Endothelial cell of umbilical vein (primary cell): ENCODE results near the gene CCNG2. TPM values are rescaled to one million over a fixed set of nuclear protein-coding genes. Genes with fewer than 3 reads are reported as not detected.

ENCODE experiments used
- BruUV-seq: library from RNA; stranded (reverse); fragments of 400-500 nt; replicated peaks from 2 replicates; lab custom pipeline; 2021; lab: Mats Ljungman, UMichigan
- CTCF ChIA-PET: fragments of 300-600, 350-600 bp; sonication (Branson Sonifier 250); formaldehyde crosslinking; loops from one replicate; lab custom pipeline; 2021; ENCODE audit warnings: antibody characterized with exemption, inconsistent platforms; lab: Charles Lee
- POLR2A ChIA-PET: fragments of 300-600, 350-600 bp; sonication (Branson Sonifier 250); formaldehyde crosslinking; loops from one replicate; lab custom pipeline; 2021; ENCODE audit warnings: antibody characterized with exemption, inconsistent platforms; lab: Charles Lee
- DNase-seq: peaks from one replicate; pipeline ENCODE4 v3.0.0-alpha.2; 2011; ENCODE audit warnings: low read depth, low spot score
- FAIRE-seq: peaks from 2 replicates; lab custom pipeline; 2011; peaks lifted over from hg19 to GRCh38; lab: Jason Lieb, UNC
- H2AFZ ChIP-seq: 2 replicates; pipeline ENCODE4 v1.6.0; 2012; ENCODE audit warnings: low read depth, low read length, control low read depth, inconsistent platforms
- H3K27ac ChIP-seq: 2 replicates; pipeline ENCODE4 v1.5.1; 2011; ENCODE audit warnings: low read depth, mild to moderate bottlenecking, control low read depth, low read length, moderate library complexity; ENCODE audit not compliant: insufficient read depth
- H3K27me3 ChIP-seq, 2 experiments: 2 replicates each; pipeline versions ENCODE4 v1.6.0 to v1.6.1; 2011; ENCODE audit warnings: low read length in 2 of 2, mixed read lengths in 1 of 2; ENCODE audit not compliant: control insufficient read depth in 2 of 2, insufficient read depth in 2 of 2
- H3K36me3 ChIP-seq, 2 experiments: 2 replicates in 1 of 2; 3 replicates in 1 of 2; pipeline ENCODE4 v1.5.1; 2011; ENCODE audit warnings: low read length in 2 of 2, mild to moderate bottlenecking in 1 of 2, moderate library complexity in 1 of 2; ENCODE audit not compliant: control insufficient read depth in 2 of 2, insufficient read depth in 2 of 2; ENCODE audit errors: extremely low read depth in 1 of 2
- H3K4me1 ChIP-seq: 3 replicates; pipeline ENCODE4 v1.5.1; 2011; ENCODE audit warnings: mild to moderate bottlenecking, low read length; ENCODE audit not compliant: control insufficient read depth, insufficient read depth; ENCODE audit errors: extremely low read depth
- H3K4me2 ChIP-seq: 2 replicates; pipeline ENCODE4 v1.6.1; 2011; ENCODE audit warnings: low read length, control low read depth, mixed read lengths; ENCODE audit not compliant: insufficient read depth
- H3K4me3 ChIP-seq, 3 experiments: fragments of 200-600 bp in 1 of 3; sonication (generic), shearing (Covaris generic) in 1 of 3; replicated peaks in 1 of 3; 2 replicates each; pipeline ENCODE4 v1.5.1; 2011 to 2016; ENCODE audit warnings: control low read depth in 3 of 3, low read length in 3 of 3, mild to moderate bottlenecking in 2 of 3, inconsistent platforms in 1 of 3, low read depth in 1 of 3, moderate library complexity in 1 of 3; ENCODE audit not compliant: insufficient read depth in 1 of 3
- H3K79me2 ChIP-seq: 2 replicates; pipeline ENCODE4 v1.6.0; 2012; ENCODE audit warnings: low read length, inconsistent platforms; ENCODE audit not compliant: control insufficient read depth, insufficient read depth
- H3K9ac ChIP-seq: replicated peaks from 2 replicates; pipeline ENCODE3; 2011; ENCODE audit warnings: low read length, control low read depth; ENCODE audit not compliant: insufficient read depth; ENCODE audit errors: extremely low read depth
- H3K9me1 ChIP-seq: replicated peaks from 3 replicates; pipeline ENCODE4 v1.6.0; 2011; ENCODE audit warnings: mild to moderate bottlenecking, low read length; ENCODE audit not compliant: control insufficient read depth, insufficient read depth; ENCODE audit errors: extremely low read depth
- H3K9me3 ChIP-seq: replicated peaks from 2 replicates; pipeline ENCODE4 v1.5.1; 2012; ENCODE audit warnings: low read length, inconsistent platforms; ENCODE audit not compliant: control insufficient read depth, insufficient read depth
- H4K20me1 ChIP-seq: replicated peaks from 2 replicates; pipeline ENCODE3; 2011; ENCODE audit warnings: mild to moderate bottlenecking, low read length; ENCODE audit not compliant: control insufficient read depth, insufficient read depth; ENCODE audit errors: extremely low read depth
- EZH2 ChIP-seq: IDR thresholded peaks from 2 replicates; pipeline ENCODE4 v1.6.1; 2012; ENCODE audit warnings: borderline replicate concordance, low read depth, mild to moderate bottlenecking, moderate library complexity, low read length, inconsistent platforms; ENCODE audit not compliant: severe bottlenecking
- FOS ChIP-seq: IDR thresholded peaks from 2 replicates; pipeline ENCODE4 v1.6.1; 2011; ENCODE audit warnings: mild to moderate bottlenecking, low read length, moderate library complexity, borderline replicate concordance; ENCODE audit not compliant: insufficient read depth
- GATA2 ChIP-seq: IDR thresholded peaks from 2 replicates; pipeline ENCODE4 v1.7.0; 2011; ENCODE audit warnings: low read depth, mild to moderate bottlenecking, moderate library complexity, mixed read lengths, low read length; ENCODE audit not compliant: insufficient read length, insufficient read depth
- JUN ChIP-seq: IDR thresholded peaks from 2 replicates; pipeline ENCODE4 v1.6.1; 2011; ENCODE audit warnings: borderline replicate concordance, low read depth; ENCODE audit not compliant: insufficient read length, insufficient read depth
- MYC ChIP-seq: IDR thresholded peaks from one replicate; pipeline ENCODE4 v1.6.1; 2011; ENCODE audit warnings: mild to moderate bottlenecking, low read depth, low read length
- POLR2A ChIP-seq: IDR thresholded peaks from 2 replicates; pipeline ENCODE4 v1.6.1; 2012; ENCODE audit warnings: low read depth, mild to moderate bottlenecking, control low read depth, low read length
- POLR2AphosphoS5 ChIP-seq: IDR thresholded peaks from 2 replicates; pipeline ENCODE4 v1.6.1; 2012; ENCODE audit warnings: low read depth, mild to moderate bottlenecking, control low read depth, low read length, moderate library complexity; ENCODE audit not compliant: insufficient read depth
- dilution Hi-C: fragments of 300-500 bp; cut with MboI; formaldehyde crosslinking; loops from one replicate; pipeline ENCODE4 v1.15.0; 2019; ENCODE audit warnings: low sequenced_read_pairs; ENCODE audit not compliant: extremely low pct_ligation_motif_present
- intact Hi-C: fragments of 100-400 bp; cut with micrococcal nuclease; formaldehyde crosslinking; loops from one replicate; pipeline ENCODE4 v1.10.0; 2022
- polyA plus RNA-seq, 4 experiments: library from polyadenylated mRNA; depleted of rRNA in 3 of 4; stranded (reverse) in 3 of 4; unstranded in 1 of 4; fragments of >200 nt; gene quantifications; 2 replicates each; pipeline versions ENCODE4 v1.2.1 to v1.2.3, GENCODE V29; 2011 to 2012; ENCODE audit warnings: missing spikeins in 1 of 4
- total RNA-seq: library from RNA; stranded (reverse); gene quantifications from 2 replicates; pipeline ENCODE4 v1.2.3, GENCODE V29; 2021
- TF ChIP-seq, protein P1 (sequence below): IDR thresholded peaks from 2 replicates; pipeline ENCODE4 v1.6.1; 2011; ENCODE audit not compliant: insufficient read depth, insufficient read length
- TF ChIP-seq, protein P2 (sequence below), 2 donors: IDR thresholded peaks; 1 replicate in 1 of 2; 2 replicates in 1 of 2; pipeline ENCODE4 v1.5.1; 2011; ENCODE audit warnings: low read length in 2 of 2, mild to moderate bottlenecking in 2 of 2, moderate library complexity in 2 of 2, control low read depth in 1 of 2, inconsistent platforms in 1 of 2, low read depth in 1 of 2; ENCODE audit not compliant: insufficient read depth in 1 of 2; ENCODE audit errors: extremely low read depth in 1 of 2

CCNG2 gene
- total and polyA plus RNA-seq, 2 donors (not counting 3 experiments of a cell fraction or from before 2014, with no cell fraction given) = 7.9 to 28.3 TPM

DNA sequence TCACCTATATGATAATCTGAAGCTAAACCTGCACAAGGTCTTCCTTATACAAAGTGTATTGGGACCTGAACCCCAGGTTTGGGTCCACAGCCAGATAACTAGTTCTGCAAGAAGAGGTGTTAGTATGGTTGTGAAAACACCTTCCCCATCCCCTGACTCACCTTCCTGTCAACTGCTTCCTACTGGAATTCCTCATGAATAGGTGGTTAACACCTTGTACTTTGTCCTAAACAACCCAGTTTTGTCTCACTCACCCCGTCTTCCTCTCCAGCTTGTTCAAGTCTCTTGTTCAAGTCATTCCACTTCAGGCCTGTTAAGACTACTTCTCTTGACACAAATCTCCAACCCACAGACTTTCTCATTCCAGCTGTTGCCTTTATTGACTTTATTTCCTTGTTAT is 45.5 kb downstream of the CCNG2 start:
- Histone ChIP-seq H3K4me2 (no peak overlapping the region), H3K9ac (no peak overlapping the region), H3K9me3 (no peaks in the 10 kb centered on the region), H3K9me1 (no peaks in the 10 kb centered on the region), H3K27me3 (peaks cover 55 to 68% of the 10 kb centered on the region in 2 experiments), H3K79me2 (no peaks in the 10 kb centered on the region), H3K4me1 (no peaks in the 10 kb centered on the region), H3K4me3 (no peak overlapping the region), H4K20me1 (no peaks in the 10 kb centered on the region), H2AFZ (no peak overlapping the region), H3K36me3 (no peaks in the 10 kb centered on the region), H3K27ac (no peak overlapping the region)
- no TSS peak for BruUV-seq
- TF ChIP-seq, protein P1, sequence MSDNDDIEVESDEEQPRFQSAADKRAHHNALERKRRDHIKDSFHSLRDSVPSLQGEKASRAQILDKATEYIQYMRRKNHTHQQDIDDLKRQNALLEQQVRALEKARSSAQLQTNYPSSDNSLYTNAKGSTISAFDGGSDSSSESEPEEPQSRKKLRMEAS = no peak
- TF ChIP-seq EZH2 (no peak), JUN (no peak), POLR2AphosphoS5 (no peak), FOS (no peak), GATA2 (no peak), POLR2A (no peak), MYC (no peak)
- TF ChIP-seq, protein P2, sequence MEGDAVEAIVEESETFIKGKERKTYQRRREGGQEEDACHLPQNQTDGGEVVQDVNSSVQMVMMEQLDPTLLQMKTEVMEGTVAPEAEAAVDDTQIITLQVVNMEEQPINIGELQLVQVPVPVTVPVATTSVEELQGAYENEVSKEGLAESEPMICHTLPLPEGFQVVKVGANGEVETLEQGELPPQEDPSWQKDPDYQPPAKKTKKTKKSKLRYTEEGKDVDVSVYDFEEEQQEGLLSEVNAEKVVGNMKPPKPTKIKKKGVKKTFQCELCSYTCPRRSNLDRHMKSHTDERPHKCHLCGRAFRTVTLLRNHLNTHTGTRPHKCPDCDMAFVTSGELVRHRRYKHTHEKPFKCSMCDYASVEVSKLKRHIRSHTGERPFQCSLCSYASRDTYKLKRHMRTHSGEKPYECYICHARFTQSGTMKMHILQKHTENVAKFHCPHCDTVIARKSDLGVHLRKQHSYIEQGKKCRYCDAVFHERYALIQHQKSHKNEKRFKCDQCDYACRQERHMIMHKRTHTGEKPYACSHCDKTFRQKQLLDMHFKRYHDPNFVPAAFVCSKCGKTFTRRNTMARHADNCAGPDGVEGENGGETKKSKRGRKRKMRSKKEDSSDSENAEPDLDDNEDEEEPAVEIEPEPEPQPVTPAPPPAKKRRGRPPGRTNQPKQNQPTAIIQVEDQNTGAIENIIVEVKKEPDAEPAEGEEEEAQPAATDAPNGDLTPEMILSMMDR (IDR thresholded peaks at IDR 0.05; ENCODE audit: extremely low read depth in 1 of 2, insufficient read depth in 1 of 2, low read depth in 1 of 2, low read length in 2 of 2) = no peak
- intact Hi-C loops (loop anchor here (2.0 to 5.0 kb wide), 5 partner anchors 44 to 450 kb away; no protein-coding TSS in a partner anchor), dilution Hi-C loops (no loop called here)
- ChIA-PET CTCF (interaction anchor here (1.3 to 5.9 kb wide), 21 partner anchors 9 to 771 kb away, joined by 3 to 171 read pairs (median 11); partner anchors contain the start of gene SEPTIN11), POLR2A (no interaction called here)
- FAIRE-seq (no peak), DNase-seq (no peak)
